Ishikawa (cell line): ENCODE data around the gene JMJD8.

Experiments
- CEBPB ChIP-seq: IDR thresholded peaks from 2 replicates; pipeline ENCODE4 v1.6.1; 2012
- CREB1 ChIP-seq: IDR thresholded peaks from 2 replicates; pipeline ENCODE4 v1.6.1; 2012; ENCODE audit warnings: low read depth
- EGR1 ChIP-seq: IDR thresholded peaks from 2 replicates; pipeline ENCODE4 v1.6.1; 2012
- EP300 ChIP-seq: IDR thresholded peaks from 2 replicates; pipeline ENCODE4 v1.6.1; 2012; ENCODE audit warnings: borderline replicate concordance
- FOXM1 ChIP-seq: IDR thresholded peaks from 2 replicates; pipeline ENCODE4 v1.6.1; 2012; ENCODE audit warnings: low read depth, borderline replicate concordance
- NFIC ChIP-seq: IDR thresholded peaks from 2 replicates; pipeline ENCODE4 v1.6.1; 2012
- RAD21 ChIP-seq: IDR thresholded peaks from 2 replicates; pipeline ENCODE4 v1.6.1; 2012; ENCODE audit warnings: low read depth
- TAF1 ChIP-seq: IDR thresholded peaks from 2 replicates; pipeline ENCODE4 v1.6.1; 2012; ENCODE audit warnings: low read depth, mild to moderate bottlenecking
- TCF12 ChIP-seq: IDR thresholded peaks from 2 replicates; pipeline ENCODE4 v1.6.1; 2012; ENCODE audit warnings: low read depth
- TEAD4 ChIP-seq: IDR thresholded peaks from 2 replicates; pipeline ENCODE4 v1.6.1; 2012
- USF1 ChIP-seq: IDR thresholded peaks from 2 replicates; pipeline ENCODE4 v1.6.1; 2012
- YY1 ChIP-seq: IDR thresholded peaks from 2 replicates; pipeline ENCODE4 v1.6.1; 2012; ENCODE audit warnings: low read depth
- ZBTB7A ChIP-seq: IDR thresholded peaks from 2 replicates; pipeline ENCODE4 v1.6.1; 2012; ENCODE audit warnings: low read depth
- TF ChIP-seq, protein P1 (sequence below): IDR thresholded peaks from 2 replicates; pipeline ENCODE4 v1.6.1; 2012
- TF ChIP-seq, protein P2 (sequence below): IDR thresholded peaks from 2 replicates; pipeline ENCODE4 v1.6.1; 2012; ENCODE audit warnings: low read depth, mild to moderate bottlenecking

JMJD8 gene

GRCh38 chr16:681746-682427 lies 2.2 kb downstream of the JMJD8 start:
- TF ChIP-seq ZBTB7A (no peak), NFIC (peak; percentile 60)

DNA sequence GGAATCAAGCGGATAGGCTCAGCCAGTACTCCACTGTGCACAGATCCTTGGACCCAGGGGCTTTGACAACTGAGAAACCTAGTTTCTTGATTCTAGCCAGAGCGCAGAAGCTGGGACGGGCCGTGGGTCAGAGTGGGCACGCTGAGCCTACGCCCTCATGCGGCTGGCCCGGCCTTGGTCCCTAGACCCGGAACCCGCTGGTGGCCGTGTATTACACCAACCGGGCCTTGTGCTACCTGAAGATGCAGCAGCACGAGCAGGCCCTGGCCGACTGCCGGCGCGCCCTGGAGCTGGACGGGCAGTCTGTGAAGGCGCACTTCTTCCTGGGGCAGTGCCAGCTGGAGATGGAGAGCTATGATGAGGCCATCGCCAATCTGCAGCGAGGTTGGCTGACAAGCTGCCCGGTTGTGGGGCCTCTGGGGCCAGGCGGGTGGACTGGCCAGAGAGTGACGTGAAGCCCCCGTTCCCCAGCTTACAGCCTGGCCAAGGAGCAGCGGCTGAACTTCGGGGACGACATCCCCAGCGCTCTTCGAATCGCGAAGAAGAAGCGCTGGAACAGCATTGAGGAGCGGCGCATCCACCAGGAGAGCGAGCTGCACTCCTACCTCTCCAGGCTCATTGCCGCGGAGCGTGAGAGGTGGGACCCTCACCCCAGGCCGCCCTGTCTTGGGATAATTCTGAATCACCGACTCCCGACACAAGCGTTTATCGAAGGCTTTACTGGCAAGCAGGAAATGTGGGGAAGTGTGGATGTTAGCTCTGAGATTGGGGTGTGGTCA lies 3.0 kb downstream of the JMJD8 start:
- no peak for TF ChIP-seq TAF1
- TF ChIP-seq, protein P1, sequence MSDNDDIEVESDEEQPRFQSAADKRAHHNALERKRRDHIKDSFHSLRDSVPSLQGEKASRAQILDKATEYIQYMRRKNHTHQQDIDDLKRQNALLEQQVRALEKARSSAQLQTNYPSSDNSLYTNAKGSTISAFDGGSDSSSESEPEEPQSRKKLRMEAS, result 0 out of 2 replicates have a peak, but pooled peaks have one; percentile 26

DNA sequence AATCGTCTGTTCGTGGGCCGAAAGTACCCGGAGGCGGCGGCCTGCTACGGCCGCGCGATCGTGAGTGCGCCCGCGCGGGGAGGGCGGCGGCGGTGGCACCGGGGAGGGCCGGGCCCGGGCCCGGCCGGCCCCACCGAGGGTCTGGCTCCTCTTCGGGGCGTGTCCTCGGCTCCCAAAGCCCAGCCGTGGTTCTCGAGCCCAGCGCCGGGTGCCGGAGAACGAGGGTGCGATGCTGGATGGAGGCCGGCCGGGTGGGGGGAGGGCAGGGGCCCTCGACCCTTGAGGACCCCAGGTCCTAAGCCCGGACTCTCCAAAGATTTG lies 3.5 kb downstream of the JMJD8 start:
- no peak for TF ChIP-seq NFIC
- TF ChIP-seq EGR1, result no peak
- TF ChIP-seq USF1, result no peak
- TF ChIP-seq RAD21, result no peak
- no peak for TF ChIP-seq CEBPB
- no peak for TF ChIP-seq FOXM1
- TF ChIP-seq TCF12, result no peak
- no peak; the same call in 1 of the 2 replicates for TF ChIP-seq ZBTB7A
- no peak for TF ChIP-seq TEAD4
- TF ChIP-seq, protein P2, sequence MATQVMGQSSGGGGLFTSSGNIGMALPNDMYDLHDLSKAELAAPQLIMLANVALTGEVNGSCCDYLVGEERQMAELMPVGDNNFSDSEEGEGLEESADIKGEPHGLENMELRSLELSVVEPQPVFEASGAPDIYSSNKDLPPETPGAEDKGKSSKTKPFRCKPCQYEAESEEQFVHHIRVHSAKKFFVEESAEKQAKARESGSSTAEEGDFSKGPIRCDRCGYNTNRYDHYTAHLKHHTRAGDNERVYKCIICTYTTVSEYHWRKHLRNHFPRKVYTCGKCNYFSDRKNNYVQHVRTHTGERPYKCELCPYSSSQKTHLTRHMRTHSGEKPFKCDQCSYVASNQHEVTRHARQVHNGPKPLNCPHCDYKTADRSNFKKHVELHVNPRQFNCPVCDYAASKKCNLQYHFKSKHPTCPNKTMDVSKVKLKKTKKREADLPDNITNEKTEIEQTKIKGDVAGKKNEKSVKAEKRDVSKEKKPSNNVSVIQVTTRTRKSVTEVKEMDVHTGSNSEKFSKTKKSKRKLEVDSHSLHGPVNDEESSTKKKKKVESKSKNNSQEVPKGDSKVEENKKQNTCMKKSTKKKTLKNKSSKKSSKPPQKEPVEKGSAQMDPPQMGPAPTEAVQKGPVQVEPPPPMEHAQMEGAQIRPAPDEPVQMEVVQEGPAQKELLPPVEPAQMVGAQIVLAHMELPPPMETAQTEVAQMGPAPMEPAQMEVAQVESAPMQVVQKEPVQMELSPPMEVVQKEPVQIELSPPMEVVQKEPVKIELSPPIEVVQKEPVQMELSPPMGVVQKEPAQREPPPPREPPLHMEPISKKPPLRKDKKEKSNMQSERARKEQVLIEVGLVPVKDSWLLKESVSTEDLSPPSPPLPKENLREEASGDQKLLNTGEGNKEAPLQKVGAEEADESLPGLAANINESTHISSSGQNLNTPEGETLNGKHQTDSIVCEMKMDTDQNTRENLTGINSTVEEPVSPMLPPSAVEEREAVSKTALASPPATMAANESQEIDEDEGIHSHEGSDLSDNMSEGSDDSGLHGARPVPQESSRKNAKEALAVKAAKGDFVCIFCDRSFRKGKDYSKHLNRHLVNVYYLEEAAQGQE, result no peak
- no peak for TF ChIP-seq TAF1
- no peak for TF ChIP-seq CREB1
- no peak for TF ChIP-seq EP300
- TF ChIP-seq, protein P1, result no peak
- TF ChIP-seq YY1, result no peak

DNA sequence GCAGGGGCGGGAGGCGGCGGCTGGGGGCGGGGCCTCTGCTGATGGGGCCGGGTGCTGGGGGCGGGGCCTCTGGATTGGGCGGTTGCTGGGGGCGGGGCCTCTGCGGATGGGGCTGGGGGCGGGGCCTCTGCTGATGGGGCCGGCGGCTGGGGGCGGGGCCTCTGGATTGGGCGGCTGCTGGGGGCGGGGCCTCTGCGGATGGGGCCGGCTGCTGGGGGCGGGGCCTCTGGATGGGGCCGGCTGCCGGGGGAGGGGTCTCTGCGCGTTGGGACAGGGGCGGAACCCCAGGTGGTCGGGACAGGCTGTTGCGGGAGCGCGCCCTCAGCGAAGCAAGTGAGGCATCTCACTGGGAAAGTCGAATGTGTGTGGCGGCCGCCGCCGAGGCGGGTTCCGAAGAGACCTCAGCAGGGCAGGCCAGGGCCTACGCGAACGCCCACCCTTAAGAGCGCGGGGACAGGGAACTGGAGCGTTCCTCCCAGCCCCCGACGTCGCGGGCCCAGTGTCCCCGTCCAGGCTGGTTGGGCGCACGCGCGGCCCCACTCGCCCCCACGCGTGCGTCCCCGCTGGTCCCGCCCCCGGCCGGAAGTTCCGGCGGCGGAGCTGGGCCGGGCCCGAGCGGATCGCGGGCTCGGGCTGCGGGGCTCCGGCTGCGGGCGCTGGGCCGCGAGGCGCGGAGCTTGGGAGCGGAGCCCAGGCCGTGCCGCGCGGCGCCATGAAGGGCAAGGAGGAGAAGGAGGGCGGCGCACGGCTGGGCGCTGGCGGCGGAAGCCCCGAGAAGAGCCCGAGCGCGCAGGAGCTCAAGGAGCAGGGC lies 4.1 kb downstream of the JMJD8 start, which contains the start of gene STUB1:
Gene STUB1 (plus strand): TSS at position 597 of the 811 bp plus-strand sequence. CDS start 116 bp downstream, at position 713.
- TF ChIP-seq, protein P1, result peak; percentile 66
- TF ChIP-seq, protein P2, result no peak
- peak; percentile 77 for TF ChIP-seq TAF1
- no peak for TF ChIP-seq TCF12
- peak; percentile 72; the same call in 1 of the 2 replicates for TF ChIP-seq ZBTB7A
- 0 out of 2 replicates have a peak, but pooled peaks have one; percentile 20 for TF ChIP-seq TEAD4
- TF ChIP-seq EGR1, result peak; percentile 69

DNA sequence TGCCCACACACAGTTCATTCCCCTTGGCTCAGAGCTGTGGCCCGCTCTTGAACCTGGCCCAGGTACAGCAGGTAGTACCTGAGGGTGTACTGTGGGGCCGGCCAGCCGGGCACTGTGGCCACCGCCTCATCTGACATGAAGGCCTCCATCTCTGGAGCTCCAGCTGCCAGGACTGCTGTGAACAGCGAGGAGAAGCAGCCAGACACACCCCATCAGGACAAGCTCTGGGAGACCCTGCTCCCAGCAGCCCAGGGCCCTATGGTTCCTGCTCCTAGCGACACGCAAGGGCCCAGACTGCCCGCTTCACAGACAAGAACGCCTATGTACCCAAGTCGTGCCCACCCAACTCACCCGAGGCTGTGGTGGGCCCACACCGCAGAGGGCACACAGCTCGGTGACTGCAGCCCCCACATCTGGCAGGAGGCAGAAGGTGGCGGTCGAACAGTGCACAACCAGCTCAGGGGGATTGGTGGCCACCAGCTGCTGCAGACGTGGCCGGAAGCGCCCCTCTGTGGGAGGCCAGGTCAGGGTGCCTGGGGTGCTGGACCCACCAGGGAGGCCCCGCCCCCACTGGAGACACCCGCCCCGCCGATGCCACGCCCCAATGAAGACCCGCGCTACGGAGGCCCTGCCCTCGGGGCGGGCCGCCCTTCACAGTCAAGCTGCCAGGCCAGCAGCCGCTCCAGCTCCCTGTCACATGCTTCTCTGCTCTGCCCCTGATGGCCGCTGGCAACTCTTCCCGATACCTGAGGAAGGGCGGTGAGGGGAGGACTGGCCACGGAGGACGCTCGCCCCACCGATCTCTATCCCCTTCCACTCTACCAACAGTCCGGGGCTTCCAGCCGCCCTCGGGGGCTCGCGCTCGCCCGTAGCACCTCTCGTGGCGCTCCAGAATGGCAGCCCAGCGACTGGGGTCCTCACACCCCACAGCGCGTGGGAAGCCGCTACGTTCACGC lies 5.0 kb downstream of the JMJD8 start:
- TF ChIP-seq ZBTB7A (peak; percentile 79), YY1 (peak; percentile 69; the same call in 1 of the 2 replicates), CREB1 (no peak), EGR1 (no peak), RAD21 (no peak), NFIC (no peak; the same call in 1 of the 2 replicates), TEAD4 (no peak), TCF12 (peak; percentile 32; the same call in 1 of the 2 replicates), USF1 (peak; percentile 69), FOXM1 (no peak), TAF1 (peak; percentile 34; the same call in 1 of the 2 replicates), CEBPB (no peak), EP300 (no peak)
- TF ChIP-seq, protein P2, result no peak
- TF ChIP-seq, protein P1, result peak; percentile 87
